ENCODE measurements around the gene AUTS2.

AUTS2 gene

GRCh38 chr7:70285854-70286253 is 687.6 kb downstream of the AUTS2 start:
- no peak for DNase-seq (ENCODE audit: low read depth, low spot score)
- Histone ChIP-seq H3K4me1 (ENCODE audit: insufficient read depth, insufficient read length) (no peaks in the 10 kb centered on the region), H3K4me3 (ENCODE audit: insufficient read length, low read depth) (no peak overlapping the region), H3K9ac (ENCODE audit: insufficient read length, low read depth) (no peak overlapping the region), H3K36me3 (ENCODE audit: insufficient read depth, insufficient read length, low read length) (no peaks in the 10 kb centered on the region), H3K9me3 (ENCODE audit: insufficient read depth, low read length) (no peaks in the 10 kb centered on the region), H3K27me3 (ENCODE audit: insufficient read depth, insufficient read length) (no peaks in the 10 kb centered on the region)
- TF ChIP-seq YY1 (IDR thresholded peaks at IDR 0.05; ENCODE audit: insufficient read depth, insufficient read length) (no peak), ZNF274 (IDR thresholded peaks at IDR 0.05; ENCODE audit: low read depth, low read length) (no peak)

- TF ChIP-seq SUZ12 (IDR thresholded peaks at IDR 0.05; ENCODE audit: extremely low read depth, insufficient read depth, insufficient read length) = no peak
- TF ChIP-seq YY1 (IDR thresholded peaks at IDR 0.05; ENCODE audit: insufficient read depth, insufficient read length) = no peak
- no peak for DNase-seq (ENCODE audit: low read depth, low spot score)
- Histone ChIP-seq H3K9me3 (ENCODE audit: insufficient read depth, low read length) (no peaks in the 10 kb centered on the region), H3K27me3 (ENCODE audit: insufficient read depth, insufficient read length) (no peaks in the 10 kb centered on the region), H3K36me3 (ENCODE audit: insufficient read depth, insufficient read length, low read length) (no peaks in the 10 kb centered on the region), H3K4me1 (ENCODE audit: insufficient read depth, insufficient read length) (no peaks in the 10 kb centered on the region), H3K4me3 (ENCODE audit: insufficient read length, low read depth) (no peak overlapping the region), H3K9ac (ENCODE audit: insufficient read length, low read depth) (no peak overlapping the region)
These were observed 690.6 kb downstream of the AUTS2 start for GRCh38 chr7:70288781-70289456.

- TF ChIP-seq ZNF274 (IDR thresholded peaks at IDR 0.05; ENCODE audit: low read depth, low read length) (no peak), YY1 (IDR thresholded peaks at IDR 0.05; ENCODE audit: insufficient read depth, insufficient read length) (no peak), SUZ12 (IDR thresholded peaks at IDR 0.05; ENCODE audit: extremely low read depth, insufficient read depth, insufficient read length) (no peak)
- DNase-seq (ENCODE audit: low read depth, low spot score) = no peak
- no peak overlapping the region for H3K9ac ChIP-seq (ENCODE audit: insufficient read length, low read depth)
- no peaks in the 10 kb centered on the region for H3K9me3 ChIP-seq (ENCODE audit: insufficient read depth, low read length)
- H3K36me3 ChIP-seq (ENCODE audit: insufficient read depth, insufficient read length, low read length) = no peaks in the 10 kb centered on the region
- no peaks in the 10 kb centered on the region for H3K4me1 ChIP-seq (ENCODE audit: insufficient read depth, insufficient read length)
- H3K4me3 ChIP-seq (ENCODE audit: insufficient read length, low read depth) = no peak overlapping the region
- H3K27me3 ChIP-seq (ENCODE audit: insufficient read depth, insufficient read length) = no peaks in the 10 kb centered on the region
These were observed 694.4 kb downstream of the AUTS2 start for GRCh38 chr7:70292716-70293115.

- Histone ChIP-seq H3K9me3 (ENCODE audit: insufficient read depth, low read length) (no peaks in the 10 kb centered on the region), H3K9ac (ENCODE audit: insufficient read length, low read depth) (no peak overlapping the region), H3K27me3 (ENCODE audit: insufficient read depth, insufficient read length) (no peaks in the 10 kb centered on the region), H3K4me1 (ENCODE audit: insufficient read depth, insufficient read length) (no peaks in the 10 kb centered on the region), H3K4me3 (ENCODE audit: insufficient read length, low read depth) (no peak overlapping the region), H3K36me3 (ENCODE audit: insufficient read depth, insufficient read length, low read length) (no peaks in the 10 kb centered on the region)
- TF ChIP-seq YY1 (IDR thresholded peaks at IDR 0.05; ENCODE audit: insufficient read depth, insufficient read length) (no peak), ZNF274 (IDR thresholded peaks at IDR 0.05; ENCODE audit: low read depth, low read length) (no peak), SUZ12 (IDR thresholded peaks at IDR 0.05; ENCODE audit: extremely low read depth, insufficient read depth, insufficient read length) (no peak)
- DNase-seq (ENCODE audit: low read depth, low spot score) = no peak
These were observed 696.1 kb downstream of the AUTS2 start for GRCh38 chr7:70294211-70294911.

- H3K9me3 ChIP-seq (ENCODE audit: insufficient read depth, low read length) = no peaks in the 10 kb centered on the region
- H3K27me3 ChIP-seq (ENCODE audit: insufficient read depth, insufficient read length) = no peaks in the 10 kb centered on the region
- H3K4me1 ChIP-seq (ENCODE audit: insufficient read depth, insufficient read length) = peaks cover 2% of the 10 kb centered on the region
- no peak for DNase-seq (ENCODE audit: low read depth, low spot score)
- TF ChIP-seq ZNF274 (IDR thresholded peaks at IDR 0.05; ENCODE audit: low read depth, low read length) (no peak), SUZ12 (IDR thresholded peaks at IDR 0.05; ENCODE audit: extremely low read depth, insufficient read depth, insufficient read length) (no peak), YY1 (IDR thresholded peaks at IDR 0.05; ENCODE audit: insufficient read depth, insufficient read length) (no peak)
- H3K9ac ChIP-seq (ENCODE audit: insufficient read length, low read depth) = no peak overlapping the region
- H3K36me3 ChIP-seq (ENCODE audit: insufficient read depth, insufficient read length, low read length) = no peaks in the 10 kb centered on the region
- H3K4me3 ChIP-seq (ENCODE audit: insufficient read length, low read depth) = no peak overlapping the region
These were observed 700.7 kb downstream of the AUTS2 start for GRCh38 chr7:70298780-70299471.

- DNase-seq (ENCODE audit: low read depth, low spot score) = no peak
- Histone ChIP-seq H3K36me3 (ENCODE audit: insufficient read depth, insufficient read length, low read length) (no peaks in the 10 kb centered on the region), H3K27me3 (ENCODE audit: insufficient read depth, insufficient read length) (no peaks in the 10 kb centered on the region), H3K9me3 (ENCODE audit: insufficient read depth, low read length) (no peaks in the 10 kb centered on the region), H3K9ac (ENCODE audit: insufficient read length, low read depth) (no peak overlapping the region), H3K4me3 (ENCODE audit: insufficient read length, low read depth) (no peak overlapping the region), H3K4me1 (ENCODE audit: insufficient read depth, insufficient read length) (peaks cover 2% of the 10 kb centered on the region)
- TF ChIP-seq SUZ12 (IDR thresholded peaks at IDR 0.05; ENCODE audit: extremely low read depth, insufficient read depth, insufficient read length) = no peak
- no peak for TF ChIP-seq YY1 (IDR thresholded peaks at IDR 0.05; ENCODE audit: insufficient read depth, insufficient read length)
- TF ChIP-seq ZNF274 (IDR thresholded peaks at IDR 0.05; ENCODE audit: low read depth, low read length) = no peak
These were observed 701.2 kb downstream of the AUTS2 start for GRCh38 chr7:70299472-70299807.

- Histone ChIP-seq H3K27me3 (ENCODE audit: insufficient read depth, insufficient read length) (no peaks in the 10 kb centered on the region), H3K9ac (ENCODE audit: insufficient read length, low read depth) (no peak overlapping the region), H3K4me1 (ENCODE audit: insufficient read depth, insufficient read length) (peaks cover 2% of the 10 kb centered on the region), H3K9me3 (ENCODE audit: insufficient read depth, low read length) (no peaks in the 10 kb centered on the region), H3K36me3 (ENCODE audit: insufficient read depth, insufficient read length, low read length) (no peaks in the 10 kb centered on the region), H3K4me3 (ENCODE audit: insufficient read length, low read depth) (no peak overlapping the region)
- no peak for TF ChIP-seq SUZ12 (IDR thresholded peaks at IDR 0.05; ENCODE audit: extremely low read depth, insufficient read depth, insufficient read length)
- no peak for TF ChIP-seq ZNF274 (IDR thresholded peaks at IDR 0.05; ENCODE audit: low read depth, low read length)
- TF ChIP-seq YY1 (IDR thresholded peaks at IDR 0.05; ENCODE audit: insufficient read depth, insufficient read length) = no peak
- no peak for DNase-seq (ENCODE audit: low read depth, low spot score)
These were observed 703.5 kb downstream of the AUTS2 start for GRCh38 chr7:70301673-70302185.
